Spleen (tissue), 11 donors: ENCODE measurements around the gene SMC6. TPM values are rescaled to one million over a fixed set of nuclear protein-coding genes. Genes with fewer than 3 reads are reported as not detected.

ENCODE experiments used
- DNase-seq: peaks from one replicate; pipeline ENCODE4 v3.0.0-alpha.2; 2020
- H3K27ac ChIP-seq, 8 donors: fragments of 200-600 bp; sonication (generic) in 7 of 8; 1 replicate in 4 of 8; 2 replicates in 4 of 8; pipeline versions ENCODE4 v1.5.0 to v1.8.0; 2016 to 2021; ENCODE audit warnings: inconsistent platforms in 4 of 8, mild to moderate bottlenecking in 4 of 8, moderate library complexity in 1 of 8
- H3K27me3 ChIP-seq, 7 donors: fragments of 200-600 bp; sonication (generic) in 6 of 7; replicated peaks in 1 of 7; 1 replicate in 4 of 7; 2 replicates in 3 of 7; pipeline versions ENCODE4 v1.5.0 to v1.8.0; 2016 to 2021; ENCODE audit warnings: inconsistent platforms in 3 of 7, mild to moderate bottlenecking in 1 of 7
- H3K36me3 ChIP-seq, 6 donors: fragments of 200-600 bp; sonication (generic) in 5 of 6; 1 replicate in 4 of 6; 2 replicates in 2 of 6; pipeline versions ENCODE4 v1.5.0 to v1.8.0; 2016 to 2021; ENCODE audit warnings: inconsistent platforms in 2 of 6
- H3K4me1 ChIP-seq, 6 donors: fragments of 200-600 bp; sonication (generic) in 5 of 6; 1 replicate in 3 of 6; 2 replicates in 3 of 6; pipeline versions ENCODE4 v1.5.0 to v1.8.0; 2016 to 2021; ENCODE audit warnings: inconsistent platforms in 3 of 6
- H3K4me3 ChIP-seq, 8 donors: fragments of 200-600 bp; sonication (generic) in 7 of 8; 1 replicate in 4 of 8; 2 replicates in 4 of 8; pipeline versions ENCODE4 v1.5.0 to v1.8.0; 2016 to 2021; ENCODE audit warnings: inconsistent platforms in 4 of 8, mild to moderate bottlenecking in 4 of 8, moderate library complexity in 2 of 8
- H3K9me3 ChIP-seq, 8 donors: fragments of 200-600 bp; sonication (generic) in 7 of 8; 1 replicate in 4 of 8; 2 replicates in 4 of 8; pipeline versions ENCODE4 v1.5.0 to v1.8.0; 2016 to 2021; ENCODE audit warnings: inconsistent platforms in 4 of 8
- CTCF ChIP-seq, 11 experiments: fragments of 200-600 bp in 7 of 11; fragments of 450-650 bp in 4 of 11; sonication (generic) in 4 of 11; IDR thresholded peaks in 8 of 11; conservative IDR thresholded peaks in 3 of 11; 1 replicate in 7 of 11; 2 replicates in 4 of 11; pipeline versions ENCODE4 v1.4.0 to v1.8.0; 2016 to 2021; ENCODE audit warnings: antibody characterized with exemption in 11 of 11, inconsistent platforms in 4 of 11, mild to moderate bottlenecking in 1 of 11
- POLR2A ChIP-seq, 3 donors: fragments of 450-650 bp; IDR thresholded peaks; one replicate each; pipeline ENCODE4 v1.5.1; 2017; ENCODE audit warnings: antibody characterized with exemption in 3 of 3, mild to moderate bottlenecking in 1 of 3
- POLR2AphosphoS5 ChIP-seq, 3 donors: sonication (generic); formaldehyde crosslinking; IDR thresholded peaks; one replicate each; pipeline ENCODE4 v1.5.1; 2017; ENCODE audit warnings: antibody characterized with exemption in 3 of 3
- WGBS, 5 donors: extraction: QIAGEN DNeasy Blood & Tissue Kit in 3 of 5; methylation state at CpG; one replicate each; pipeline versions ENCODE4 v1.1.5 to v1.1.7; 2013 to 2018; 5-methylcytosine and 5-hydroxymethylcytosine counted together
- intact Hi-C: fragments of 100-400 bp; cut with DNase I; formaldehyde crosslinking; loops from one replicate; pipeline ENCODE4 v1.15.0; 2023; ENCODE audit warnings: low total_unique reads
- polyA plus RNA-seq, 3 donors: library from polyadenylated mRNA; stranded (reverse); fragments of 200-250 nt; gene quantifications; one replicate each; pipeline ENCODE4 v1.2.1, GENCODE V29; 2013
- total RNA-seq, 7 donors: library from RNA; depleted of rRNA in 3 of 7; stranded (reverse); fragments of >200 nt in 3 of 7; fragmentation: NEBNext Ultra II Directional in 4 of 7; extraction: Animal tissue kit (Norgen Biotek cat#: 25700) in 4 of 7; gene quantifications; one replicate each; pipeline versions ENCODE4 v1.1.0 to v1.2.1, GENCODE V29; 2016 to 2021
- donor health status: healthy with polysubstance abuse.
- donor health status: DM: no; HTN: no; CAD: no; lungs with moderate emphysema.
- donor health status: DM: no; HTN: no; CAD: no.
- donor health status: Bipolar disorder and iron deficiency.
- donor health status: healthy.
- donor health status: DM: no; HTN: no; CAD: no.
- donor health status: DM: yes; HTN: yes; CAD: no.

The SMC6 gene
- total and polyA plus RNA-seq, 10 donors, result 17.6 to 44.8 (median 29.0) TPM

DNA sequence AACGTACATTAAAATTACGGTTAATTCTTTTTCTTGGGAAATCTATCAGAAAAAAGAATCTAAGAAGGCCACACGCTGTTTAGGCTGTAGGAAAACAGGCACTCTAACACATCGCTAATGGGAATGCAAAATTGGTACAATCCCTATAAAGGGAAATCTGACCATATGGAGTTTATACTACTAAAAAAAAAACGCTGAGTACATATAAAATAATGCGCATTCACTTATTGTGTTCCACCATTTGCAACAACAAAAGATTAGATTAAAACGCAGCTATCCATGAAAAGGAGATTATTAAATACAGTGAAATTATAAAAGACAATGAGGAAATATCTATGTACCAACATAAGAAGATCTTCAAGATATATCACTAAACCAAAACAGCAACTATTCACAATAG lies 62.8 kb downstream of the SMC6 start:
- no peaks in the 10 kb centered on the region for H3K4me1 ChIP-seq
- peaks cover 6 to 87% (median 64%) of the 10 kb centered on the region in 6 donors for H3K36me3 ChIP-seq
- no peak overlapping the region for H3K4me3 ChIP-seq
- no peak overlapping the region for H3K27ac ChIP-seq
- no peak for DNase-seq
- intact Hi-C loops, result no loop called here
- 93 to 98% (median 96%) methylated on average over 7 of the region's 7 CpGs for WGBS, 5 donors
- H3K27me3 ChIP-seq, result no peaks in the 10 kb centered on the region
- H3K9me3 ChIP-seq, result peaks cover 0 to 6% (median 0%) of the 10 kb centered on the region in 8 donors
- TF ChIP-seq POLR2A (IDR thresholded peaks at IDR 0.05), result no peak
- TF ChIP-seq CTCF (IDR thresholded peaks at IDR 0.05 in 8 of 11, conservative IDR thresholded peaks at IDR 0.05 in 3 of 11), result no peak
- TF ChIP-seq POLR2AphosphoS5 (IDR thresholded peaks at IDR 0.05), result no peak

DNA sequence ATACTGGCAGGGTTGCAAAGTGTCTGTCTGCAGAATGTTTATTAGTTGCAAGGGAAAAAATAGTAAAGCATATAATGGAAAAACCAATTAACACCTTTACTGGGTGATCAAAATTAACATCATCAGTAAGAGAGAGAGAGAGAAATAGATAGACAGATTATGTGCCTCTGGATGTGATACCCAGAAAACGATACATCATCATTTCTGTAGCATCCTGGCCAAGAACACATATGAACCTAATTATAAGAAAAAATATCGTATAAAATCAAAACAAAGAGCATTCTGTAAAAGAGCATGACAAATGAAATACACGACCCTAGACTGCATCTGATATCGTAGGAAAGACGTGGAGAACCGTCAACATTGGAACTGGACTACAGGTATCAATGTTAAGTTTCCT lies 64.6 kb downstream of the SMC6 start:
- 93 to 97% (median 95%) methylated on average over 6 of the region's 6 CpGs for WGBS, 5 donors
- Histone ChIP-seq H3K36me3 (peaks cover 3 to 85% (median 48%) of the 10 kb centered on the region in 6 donors), H3K27ac (no peak overlapping the region), H3K27me3 (no peaks in the 10 kb centered on the region), H3K4me3 (no peak overlapping the region), H3K9me3 (peaks cover 0 to 6% (median 0%) of the 10 kb centered on the region in 8 donors), H3K4me1 (no peaks in the 10 kb centered on the region)
- no peak for TF ChIP-seq POLR2A (IDR thresholded peaks at IDR 0.05)
- TF ChIP-seq CTCF (IDR thresholded peaks at IDR 0.05 in 8 of 11, conservative IDR thresholded peaks at IDR 0.05 in 3 of 11), result no peak
- no peak for TF ChIP-seq POLR2AphosphoS5 (IDR thresholded peaks at IDR 0.05)
- DNase-seq, result no peak
- intact Hi-C loops, result no loop called here

DNA sequence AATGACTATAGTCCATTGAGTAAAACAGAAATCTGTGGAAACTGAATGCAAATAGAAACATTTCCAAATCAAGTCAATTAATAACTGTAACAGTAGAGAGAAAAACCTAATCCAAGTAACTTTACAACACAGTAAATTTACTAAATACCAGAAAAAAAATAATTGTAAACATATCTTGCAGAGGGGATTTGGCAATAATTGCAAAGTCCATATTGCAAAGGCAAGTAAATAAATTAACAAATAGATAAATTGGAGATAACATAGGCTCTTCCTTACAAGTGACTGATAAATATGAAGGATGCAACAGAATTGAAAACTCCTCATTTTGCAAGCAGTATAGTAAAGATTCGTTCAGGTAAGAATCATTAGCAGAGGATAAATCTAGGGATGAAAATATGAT lies 65.0 kb downstream of the SMC6 start:
- Histone ChIP-seq H3K27me3 (no peaks in the 10 kb centered on the region), H3K9me3 (peaks cover 0 to 6% (median 0%) of the 10 kb centered on the region in 8 donors), H3K36me3 (peaks cover 3 to 85% (median 47%) of the 10 kb centered on the region in 6 donors), H3K4me3 (no peak overlapping the region), H3K27ac (no peak overlapping the region), H3K4me1 (no peaks in the 10 kb centered on the region)
- no peak for DNase-seq
- intact Hi-C loops, result no loop called here
- TF ChIP-seq CTCF (IDR thresholded peaks at IDR 0.05 in 8 of 11, conservative IDR thresholded peaks at IDR 0.05 in 3 of 11) (no peak), POLR2AphosphoS5 (IDR thresholded peaks at IDR 0.05) (no peak), POLR2A (IDR thresholded peaks at IDR 0.05) (no peak)
- WGBS, 5 donors, result 80 to 96% (median 93%) methylated on average over 1 of the region's 1 CpG

GRCh38 chr2:17683981-17684380 lies 69.6 kb downstream of the SMC6 start:
- intact Hi-C loops, result no loop called here
- WGBS, 5 donors, result 90 to 96% (median 95%) methylated on average over 2 of the region's 2 CpGs
- no peak for DNase-seq
- no peaks in the 10 kb centered on the region for H3K27me3 ChIP-seq
- no peak overlapping the region for H3K27ac ChIP-seq
- H3K4me1 ChIP-seq, result no peaks in the 10 kb centered on the region
- peaks cover 0 to 98% (median 51%) of the 10 kb centered on the region in 6 donors for H3K36me3 ChIP-seq
- TF ChIP-seq CTCF (IDR thresholded peaks at IDR 0.05 in 8 of 11, conservative IDR thresholded peaks at IDR 0.05 in 3 of 11), result no peak
- no peak for TF ChIP-seq POLR2A (IDR thresholded peaks at IDR 0.05)
- TF ChIP-seq POLR2AphosphoS5 (IDR thresholded peaks at IDR 0.05), result no peak
- no peak overlapping the region for H3K4me3 ChIP-seq
- H3K9me3 ChIP-seq, result no peaks in the 10 kb centered on the region
